ENCODE measurements around the gene VSTM2B.

Gene VSTM2B

GRCh38 chr19:29503140-29503758 lies 22.5 kb upstream of the VSTM2B start:
- TF ChIP-seq, protein P1, sequence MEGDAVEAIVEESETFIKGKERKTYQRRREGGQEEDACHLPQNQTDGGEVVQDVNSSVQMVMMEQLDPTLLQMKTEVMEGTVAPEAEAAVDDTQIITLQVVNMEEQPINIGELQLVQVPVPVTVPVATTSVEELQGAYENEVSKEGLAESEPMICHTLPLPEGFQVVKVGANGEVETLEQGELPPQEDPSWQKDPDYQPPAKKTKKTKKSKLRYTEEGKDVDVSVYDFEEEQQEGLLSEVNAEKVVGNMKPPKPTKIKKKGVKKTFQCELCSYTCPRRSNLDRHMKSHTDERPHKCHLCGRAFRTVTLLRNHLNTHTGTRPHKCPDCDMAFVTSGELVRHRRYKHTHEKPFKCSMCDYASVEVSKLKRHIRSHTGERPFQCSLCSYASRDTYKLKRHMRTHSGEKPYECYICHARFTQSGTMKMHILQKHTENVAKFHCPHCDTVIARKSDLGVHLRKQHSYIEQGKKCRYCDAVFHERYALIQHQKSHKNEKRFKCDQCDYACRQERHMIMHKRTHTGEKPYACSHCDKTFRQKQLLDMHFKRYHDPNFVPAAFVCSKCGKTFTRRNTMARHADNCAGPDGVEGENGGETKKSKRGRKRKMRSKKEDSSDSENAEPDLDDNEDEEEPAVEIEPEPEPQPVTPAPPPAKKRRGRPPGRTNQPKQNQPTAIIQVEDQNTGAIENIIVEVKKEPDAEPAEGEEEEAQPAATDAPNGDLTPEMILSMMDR (conservative IDR thresholded peaks at IDR 0.05; ENCODE audit: low read length) = no peak
- no peak overlapping the region for H3K4me3 ChIP-seq (ENCODE audit: low read length)
- DNase-seq (ENCODE audit: low read depth) = no peak

GRCh38 chr19:29503785-29504184 lies 22.0 kb upstream of the VSTM2B start:
- TF ChIP-seq, protein P1 (conservative IDR thresholded peaks at IDR 0.05; ENCODE audit: low read length) = no peak
- no peak for DNase-seq (ENCODE audit: low read depth)
- no peak overlapping the region for H3K4me3 ChIP-seq (ENCODE audit: low read length)

- no peak for DNase-seq (ENCODE audit: low read depth)
- TF ChIP-seq, protein P1 (conservative IDR thresholded peaks at IDR 0.05; ENCODE audit: low read length) = no peak
- H3K4me3 ChIP-seq (ENCODE audit: low read length) = no peak overlapping the region
These were observed 21.3 kb upstream of the VSTM2B start for GRCh38 chr19:29504454-29504853.

DNA sequence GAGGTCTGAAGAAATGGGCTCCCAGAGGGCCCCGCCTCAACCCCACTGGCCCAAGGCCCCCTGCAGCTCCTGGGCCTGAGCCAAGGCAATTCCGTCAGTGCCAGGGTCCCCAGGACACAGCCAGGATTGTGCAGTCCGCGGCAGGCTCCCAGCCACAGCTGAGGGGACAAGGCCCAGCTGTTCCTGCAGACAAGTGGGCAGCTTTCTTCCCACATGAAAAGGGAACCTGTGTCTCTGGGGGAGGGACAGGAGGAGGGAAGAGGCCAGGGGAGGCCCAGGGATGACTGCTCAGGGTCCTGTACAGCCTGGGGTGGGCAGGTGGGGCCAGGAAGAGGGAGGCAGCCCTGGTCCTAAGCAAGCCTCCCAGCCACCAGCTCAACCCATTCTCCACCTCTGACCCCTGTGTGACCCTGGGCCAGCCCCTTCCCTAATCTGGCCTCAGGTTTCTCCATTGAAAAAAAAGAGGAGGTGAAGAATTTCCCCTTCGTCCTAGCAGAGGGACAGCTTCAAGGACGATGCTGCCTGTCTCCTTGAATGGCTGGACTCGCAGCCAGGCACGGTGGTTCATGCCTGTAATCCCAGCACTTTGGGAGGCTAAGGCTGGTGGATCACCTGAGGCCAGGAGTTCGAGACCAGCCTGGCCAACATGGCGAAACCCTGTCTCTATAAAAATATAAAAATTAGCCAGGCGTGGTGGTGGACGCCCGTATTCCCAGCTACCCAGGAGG lies 20.5 kb upstream of the VSTM2B start:
- no peak for DNase-seq (ENCODE audit: low read depth)
- TF ChIP-seq, protein P1 (conservative IDR thresholded peaks at IDR 0.05; ENCODE audit: low read length) = no peak
- no peak overlapping the region for H3K4me3 ChIP-seq (ENCODE audit: low read length)

DNA sequence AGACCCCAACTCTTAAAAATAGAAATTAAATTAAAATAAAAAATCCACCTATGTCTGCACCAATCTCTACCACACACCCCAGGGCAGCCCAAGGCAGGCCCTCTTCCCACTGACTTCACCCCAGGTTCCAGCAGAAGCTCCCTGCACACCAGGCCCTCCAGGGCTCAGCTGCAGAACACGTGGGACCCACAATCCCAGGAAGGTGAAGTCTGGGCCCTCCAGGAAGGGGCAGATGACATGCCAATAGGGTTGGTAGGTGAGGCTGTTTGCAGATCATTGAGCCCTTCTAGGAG lies 19.2 kb upstream of the VSTM2B start:
- DNase-seq (ENCODE audit: low read depth) = no peak

GRCh38 chr19:29507081-29507860 lies 18.5 kb upstream of the VSTM2B start:
- no peak overlapping the region for H3K4me3 ChIP-seq (ENCODE audit: low read length)
- TF ChIP-seq, protein P1 (conservative IDR thresholded peaks at IDR 0.05; ENCODE audit: low read length) = no peak
- no peak for DNase-seq (ENCODE audit: low read depth)

More for the DNA sequence above, 19.2 kb upstream of the VSTM2B start:
- TF ChIP-seq, protein P1 (conservative IDR thresholded peaks at IDR 0.05; ENCODE audit: low read length) = no peak
- no peak overlapping the region for H3K4me3 ChIP-seq (ENCODE audit: low read length)
